NCI-H2196 (cell line): ENCODE data around the gene RRP7A.
"Not testable (repeated sequence)": the region's sequence is repeated elsewhere in the genome, so short reads cannot be mapped to it uniquely, and the experiment has no call there.

Source experiments
- DNase-seq: peaks from one replicate; lab custom pipeline; 2025; ENCODE audit not compliant: unreplicated experiment; lab: John Stamatoyannopoulos, UW

RRP7A gene

GRCh38 chr22:42500161-42500835 is 19.3 kb downstream of the RRP7A start:
- no peak for DNase-seq

DNA sequence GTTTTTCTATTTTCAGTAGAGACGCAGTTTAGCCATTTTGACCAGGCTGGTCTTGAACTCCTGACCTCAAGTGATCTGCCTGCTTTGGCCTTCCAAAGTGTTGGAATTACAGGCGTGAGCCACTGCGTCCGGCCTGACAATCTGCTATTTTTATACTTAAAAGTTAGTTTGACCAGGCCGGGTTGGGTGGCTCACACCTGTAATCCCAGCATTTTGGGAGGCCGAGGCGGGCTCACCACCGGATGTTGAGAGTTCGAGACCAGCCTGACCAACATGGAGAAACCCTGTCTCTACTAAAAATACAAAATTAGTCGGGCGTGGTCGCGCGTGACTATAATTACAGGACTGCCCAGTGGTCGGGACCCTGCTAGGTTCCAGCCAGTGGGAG is 19.8 kb downstream of the RRP7A start:
- not testable (repeated sequence) for DNase-seq

- DNase-seq, result peak; percentile 70
These were observed 24.0 kb downstream of the RRP7A start for GRCh38 chr22:42495533-42496141.

DNA sequence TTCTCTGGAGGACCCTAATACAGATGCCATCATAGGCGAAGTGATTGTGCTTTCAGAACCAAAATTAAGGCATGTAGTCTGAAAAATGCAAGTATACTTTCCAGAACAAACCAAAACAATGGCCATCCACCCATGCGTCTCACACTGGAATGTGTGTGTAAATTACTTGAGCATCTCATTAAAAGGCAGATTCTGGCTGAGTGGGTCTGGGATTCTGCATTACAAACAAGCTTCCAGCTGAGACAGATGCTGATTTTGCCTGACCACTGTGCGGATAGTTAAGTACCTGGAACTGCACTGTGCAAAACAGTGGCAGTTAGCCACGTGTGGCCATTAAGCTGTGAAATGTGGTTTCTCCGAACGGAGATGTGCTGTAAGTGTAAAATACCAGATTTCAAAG is 26.2 kb downstream of the RRP7A start:
- DNase-seq, result no peak

DNA sequence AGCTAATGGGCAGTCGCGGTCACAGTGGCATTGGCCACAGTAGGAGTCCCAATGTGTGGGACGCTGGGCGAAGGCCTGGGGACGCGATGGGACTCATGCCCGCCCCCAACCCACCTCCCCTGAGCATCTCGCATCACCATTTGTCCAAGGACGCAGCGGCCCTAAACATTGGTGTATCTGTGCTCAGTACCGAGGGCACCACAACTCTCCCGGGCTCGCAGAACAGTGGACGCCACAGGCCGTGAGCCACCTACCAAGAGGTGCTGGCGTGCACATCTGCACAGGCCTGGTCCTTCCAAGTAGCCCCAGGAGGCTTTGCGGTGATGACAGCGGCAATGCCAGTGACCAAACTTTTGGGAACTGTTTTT is 27.3 kb downstream of the RRP7A start:
- DNase-seq, result no peak

DNA sequence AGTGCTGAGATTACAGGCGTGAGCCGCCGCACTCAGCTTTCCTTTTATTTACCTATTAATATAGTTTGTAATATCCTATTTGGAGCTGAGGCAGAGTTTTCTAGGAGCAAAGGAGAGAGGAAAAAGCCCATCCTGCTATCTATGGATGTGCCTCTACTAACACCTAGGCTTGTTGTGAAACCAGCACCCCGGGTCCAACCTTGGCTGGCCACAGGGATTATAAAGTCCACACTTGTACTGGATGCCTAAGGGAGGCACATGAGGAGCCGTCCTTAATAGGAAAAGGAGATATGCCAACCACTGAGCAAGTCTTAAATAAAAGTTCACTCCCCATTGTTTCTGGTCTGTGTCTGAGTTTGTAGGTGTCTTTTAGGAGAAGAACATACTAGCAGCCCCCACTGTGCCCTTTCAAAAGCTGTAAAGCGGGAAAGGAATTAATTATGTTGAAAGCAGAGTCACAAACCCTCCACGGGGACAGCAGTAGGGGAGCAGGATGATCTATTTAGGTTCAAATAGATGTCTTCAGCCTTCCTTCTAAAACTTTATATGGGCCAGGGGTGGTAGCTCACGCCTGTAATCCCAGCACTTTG is 29.3 kb downstream of the RRP7A start:
- no peak for DNase-seq

DNA sequence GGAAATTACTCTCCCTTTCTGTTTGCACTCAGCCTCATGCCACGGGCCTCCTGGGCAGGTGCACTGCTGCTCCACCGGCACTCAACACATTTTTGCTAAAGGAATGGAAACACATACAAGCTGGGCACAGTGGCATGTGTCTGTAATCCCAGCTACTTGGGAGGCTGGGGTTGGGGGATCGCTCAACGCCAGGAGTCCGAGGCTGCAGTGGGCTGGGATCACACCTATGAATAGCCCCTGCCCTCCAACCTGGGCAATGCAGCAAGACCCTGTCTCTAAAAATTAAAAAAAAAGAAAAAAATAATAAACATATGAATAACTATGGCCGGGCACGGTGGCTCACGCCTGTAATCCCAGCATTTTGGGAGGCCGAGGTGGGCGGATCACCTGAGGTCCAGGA is 30.6 kb downstream of the RRP7A start:
- no peak for DNase-seq

- no peak for DNase-seq
These were observed 35.1 kb downstream of the RRP7A start for GRCh38 chr22:42484506-42484905.

DNA sequence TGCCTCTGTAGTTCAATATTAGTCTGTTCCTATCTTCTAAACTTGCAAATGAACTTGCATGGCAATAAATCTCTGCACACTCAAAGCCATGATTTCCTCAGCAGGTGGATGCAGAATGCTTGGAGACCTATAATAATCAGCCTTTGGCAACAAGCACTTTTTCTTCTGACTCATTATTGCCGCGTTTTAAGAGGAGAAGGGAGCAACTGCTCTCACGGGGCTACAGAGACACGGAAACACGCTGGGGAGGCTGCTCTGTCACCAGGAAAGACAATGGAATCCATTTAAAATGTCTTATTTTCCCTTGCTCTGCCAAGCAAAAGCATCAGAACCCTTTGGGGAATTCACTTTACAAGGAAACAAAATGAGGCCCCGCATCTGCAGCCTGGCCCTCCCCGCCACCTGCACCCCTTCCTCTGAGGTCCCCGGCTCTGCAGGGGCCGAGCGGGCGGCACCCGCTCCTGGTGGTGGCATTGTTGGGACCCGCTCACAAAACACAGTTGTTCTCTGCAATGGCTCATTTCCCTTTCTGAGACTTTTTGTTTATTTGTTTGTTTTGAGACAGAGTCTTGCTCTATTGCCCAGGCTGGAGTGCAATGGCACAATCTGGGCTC is 35.9 kb downstream of the RRP7A start:
- not testable (repeated sequence) for DNase-seq

GRCh38 chr22:42475122-42475521 is 44.5 kb downstream of the RRP7A start:
- DNase-seq, result no peak

GRCh38 chr22:42473484-42474193 is 46.0 kb downstream of the RRP7A start:
- peak; percentile 71 for DNase-seq

DNA sequence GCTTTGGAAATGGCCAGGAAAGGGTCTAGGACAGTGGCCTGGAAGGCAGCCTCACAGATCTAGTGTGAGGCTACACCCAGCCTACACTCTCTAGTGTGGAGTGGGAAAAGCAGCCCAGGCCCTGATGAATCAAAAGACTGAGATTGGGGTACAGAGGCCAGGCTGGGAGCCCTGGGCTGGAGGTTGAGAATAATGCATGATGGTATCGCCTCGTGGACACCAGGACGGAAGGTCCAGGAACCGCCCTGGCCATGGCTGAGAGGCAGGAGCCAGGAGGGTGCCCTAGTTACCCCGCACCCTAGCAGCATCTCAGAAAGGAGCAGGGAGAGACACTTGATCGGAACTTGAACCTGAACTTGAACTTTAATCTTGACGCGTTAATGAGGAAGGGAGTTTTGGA is 46.9 kb downstream of the RRP7A start:
- no peak for DNase-seq

DNA sequence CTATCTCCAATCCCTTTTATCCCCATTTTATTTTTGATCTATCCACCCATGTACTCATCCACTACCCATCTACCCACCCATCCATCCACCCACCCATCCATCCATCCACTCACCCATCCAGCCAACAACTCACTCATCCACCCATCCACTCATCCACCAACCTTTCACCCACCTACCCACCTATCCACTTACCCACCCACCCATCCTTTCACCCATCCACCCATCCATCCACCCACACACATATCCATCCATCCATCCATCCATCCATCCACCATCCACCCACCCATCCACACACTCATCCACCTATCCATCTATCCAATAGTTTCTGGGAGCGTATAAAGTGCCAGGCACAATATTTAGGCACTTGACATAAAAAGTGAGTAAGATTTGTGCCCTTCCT is 48.2 kb downstream of the RRP7A start:
- no peak for DNase-seq

DNA sequence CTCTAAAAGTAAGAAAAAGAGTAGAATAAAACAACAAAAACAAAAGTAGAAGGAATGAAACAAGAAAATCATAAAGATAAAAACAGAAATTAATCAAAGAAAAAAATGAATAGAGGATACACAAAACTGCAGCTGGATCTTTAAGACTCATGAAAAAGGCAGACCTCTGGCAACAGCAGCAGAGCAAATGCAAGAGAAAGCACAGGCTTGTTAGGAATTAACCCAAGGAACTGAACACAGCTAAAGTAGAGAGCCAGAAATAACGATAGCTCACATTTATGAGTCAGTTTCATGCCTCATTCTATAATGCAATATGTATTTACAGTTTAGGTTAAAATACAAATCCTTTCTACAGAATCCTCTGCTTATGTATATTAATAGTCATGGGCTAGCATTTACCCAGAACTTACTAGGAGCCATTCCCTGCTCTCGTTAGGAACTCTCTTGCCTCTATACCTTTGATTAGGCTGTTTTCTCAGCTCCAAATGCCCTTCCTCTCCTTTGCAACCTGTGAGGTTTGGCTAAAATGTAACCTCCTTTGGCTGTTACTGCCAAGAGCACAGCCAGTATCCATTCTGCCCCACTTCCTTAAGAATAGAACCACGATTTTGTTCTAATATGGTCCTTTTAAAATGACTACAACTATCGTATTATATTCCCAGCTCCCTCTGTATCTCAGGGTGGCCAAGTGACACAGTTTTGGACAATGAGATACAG is 49.1 kb downstream of the RRP7A start:
- DNase-seq, result no peak

- no peak for DNase-seq
These were observed 50.8 kb downstream of the RRP7A start for GRCh38 chr22:42468841-42469240.

GRCh38 chr22:42462016-42462415 is 57.6 kb downstream of the RRP7A start:
- DNase-seq, result no peak

GRCh38 chr22:42461511-42461910 is 58.1 kb downstream of the RRP7A start:
- peak; percentile 86 for DNase-seq
